ENCODE results near the gene CPNE7. TPM values are rescaled to one million over a fixed set of nuclear protein-coding genes. Genes with fewer than 3 reads are reported as not detected.

CPNE7 gene
- total RNA-seq, 1 donor from 2014 or later, result 11.5 TPM

GRCh38 chr16:89605186-89605970 lies 29.8 kb downstream of the CPNE7 start:
- no peak overlapping the region for H3K4me3 ChIP-seq (ENCODE audit: low read depth, low read length)
- H3K27me3 ChIP-seq (ENCODE audit: control insufficient read depth, insufficient read depth, low read length), result no peaks in the 10 kb centered on the region
- no peaks in the 10 kb centered on the region for H3K36me3 ChIP-seq (ENCODE audit: control insufficient read depth, insufficient read depth, low read length)
- no peak for DNase-seq (ENCODE audit: low read depth)
- TF ChIP-seq, protein P1, sequence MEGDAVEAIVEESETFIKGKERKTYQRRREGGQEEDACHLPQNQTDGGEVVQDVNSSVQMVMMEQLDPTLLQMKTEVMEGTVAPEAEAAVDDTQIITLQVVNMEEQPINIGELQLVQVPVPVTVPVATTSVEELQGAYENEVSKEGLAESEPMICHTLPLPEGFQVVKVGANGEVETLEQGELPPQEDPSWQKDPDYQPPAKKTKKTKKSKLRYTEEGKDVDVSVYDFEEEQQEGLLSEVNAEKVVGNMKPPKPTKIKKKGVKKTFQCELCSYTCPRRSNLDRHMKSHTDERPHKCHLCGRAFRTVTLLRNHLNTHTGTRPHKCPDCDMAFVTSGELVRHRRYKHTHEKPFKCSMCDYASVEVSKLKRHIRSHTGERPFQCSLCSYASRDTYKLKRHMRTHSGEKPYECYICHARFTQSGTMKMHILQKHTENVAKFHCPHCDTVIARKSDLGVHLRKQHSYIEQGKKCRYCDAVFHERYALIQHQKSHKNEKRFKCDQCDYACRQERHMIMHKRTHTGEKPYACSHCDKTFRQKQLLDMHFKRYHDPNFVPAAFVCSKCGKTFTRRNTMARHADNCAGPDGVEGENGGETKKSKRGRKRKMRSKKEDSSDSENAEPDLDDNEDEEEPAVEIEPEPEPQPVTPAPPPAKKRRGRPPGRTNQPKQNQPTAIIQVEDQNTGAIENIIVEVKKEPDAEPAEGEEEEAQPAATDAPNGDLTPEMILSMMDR (IDR thresholded peaks at IDR 0.05; ENCODE audit: insufficient read depth, low read length, poor library complexity, severe bottlenecking), result no peak

GRCh38 chr16:89606006-89606405 lies 30.4 kb downstream of the CPNE7 start:
- H3K4me3 ChIP-seq (ENCODE audit: low read depth, low read length), result no peak overlapping the region
- H3K36me3 ChIP-seq (ENCODE audit: control insufficient read depth, insufficient read depth, low read length), result no peaks in the 10 kb centered on the region
- no peaks in the 10 kb centered on the region for H3K27me3 ChIP-seq (ENCODE audit: control insufficient read depth, insufficient read depth, low read length)
- no peak for DNase-seq (ENCODE audit: low read depth)
- TF ChIP-seq, protein P1 (IDR thresholded peaks at IDR 0.05; ENCODE audit: insufficient read depth, low read length, poor library complexity, severe bottlenecking), result no peak

- H3K27me3 ChIP-seq (ENCODE audit: control insufficient read depth, insufficient read depth, low read length), result no peaks in the 10 kb centered on the region
- TF ChIP-seq, protein P1 (IDR thresholded peaks at IDR 0.05; ENCODE audit: insufficient read depth, low read length, poor library complexity, severe bottlenecking), result no peak
- no peaks in the 10 kb centered on the region for H3K36me3 ChIP-seq (ENCODE audit: control insufficient read depth, insufficient read depth, low read length)
- DNase-seq (ENCODE audit: low read depth), result no peak
- no peak overlapping the region for H3K4me3 ChIP-seq (ENCODE audit: low read depth, low read length)
These were observed 31.9 kb downstream of the CPNE7 start for GRCh38 chr16:89607453-89607852.

DNA sequence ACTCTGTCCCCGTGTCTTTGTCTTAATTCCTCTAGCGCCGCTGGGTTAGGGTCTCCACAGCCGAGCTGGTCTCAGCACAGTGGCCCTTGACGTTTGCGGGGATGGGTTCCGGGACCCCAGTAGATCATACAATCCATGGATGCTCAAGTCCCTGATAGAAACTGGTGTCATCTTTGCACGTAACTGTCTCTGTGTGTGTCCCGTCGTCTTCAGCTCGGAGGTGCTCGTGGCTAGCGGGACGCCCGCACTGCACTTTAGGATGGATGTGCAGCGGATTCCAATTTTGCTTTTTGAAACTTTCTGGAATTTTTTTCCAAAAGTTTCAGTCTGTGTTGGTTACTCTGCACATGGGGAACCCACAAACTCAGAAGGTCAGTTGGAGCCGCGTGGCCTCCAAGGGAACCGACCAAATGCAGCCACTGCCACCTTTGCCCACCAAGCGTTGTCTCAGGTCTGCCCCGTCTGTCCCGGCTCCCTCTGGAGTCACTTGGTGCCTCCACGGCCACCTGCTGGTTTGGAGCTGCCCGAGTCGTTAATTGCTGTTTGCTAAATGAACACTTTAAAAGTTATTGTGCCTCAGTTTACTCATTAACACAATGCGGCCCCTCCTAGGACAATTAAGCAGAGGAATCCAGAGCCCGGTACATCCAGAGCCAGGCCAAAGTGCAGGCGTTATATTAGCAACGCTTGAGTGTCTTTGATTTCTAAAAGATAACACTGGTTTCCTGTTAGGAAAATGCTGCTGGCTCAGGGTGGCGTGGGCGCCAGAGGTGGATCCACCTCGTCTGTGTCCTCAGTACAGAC lies 32.6 kb downstream of the CPNE7 start:
- DNase-seq (ENCODE audit: low read depth), result no peak
- H3K4me3 ChIP-seq (ENCODE audit: low read depth, low read length), result no peak overlapping the region
- TF ChIP-seq, protein P1 (IDR thresholded peaks at IDR 0.05; ENCODE audit: insufficient read depth, low read length, poor library complexity, severe bottlenecking), result no peak
- H3K36me3 ChIP-seq (ENCODE audit: control insufficient read depth, insufficient read depth, low read length), result no peaks in the 10 kb centered on the region
- no peaks in the 10 kb centered on the region for H3K27me3 ChIP-seq (ENCODE audit: control insufficient read depth, insufficient read depth, low read length)

- H3K27me3 ChIP-seq (ENCODE audit: control insufficient read depth, insufficient read depth, low read length), result peaks cover 1% of the 10 kb centered on the region
- H3K36me3 ChIP-seq (ENCODE audit: control insufficient read depth, insufficient read depth, low read length), result no peaks in the 10 kb centered on the region
- H3K4me3 ChIP-seq (ENCODE audit: low read depth, low read length), result no peak overlapping the region
- TF ChIP-seq, protein P1 (IDR thresholded peaks at IDR 0.05; ENCODE audit: insufficient read depth, low read length, poor library complexity, severe bottlenecking), result no peak
- DNase-seq (ENCODE audit: low read depth), result no peak
These were observed 34.5 kb downstream of the CPNE7 start for GRCh38 chr16:89610108-89610453.
